Neutrophil (primary cell): ENCODE measurements around the gene TMEM138.

Source experiments
- H3K27ac ChIP-seq: fragments of 200-600 bp; sonication (generic); 2 replicates; pipeline ENCODE4 v1.5.1; 2016; ENCODE audit warnings: mild to moderate bottlenecking, moderate library complexity
- H3K27me3 ChIP-seq: fragments of 200-600 bp; sonication (generic); 2 replicates; pipeline ENCODE4 v1.6.0; 2016; ENCODE audit warnings: mild to moderate bottlenecking
- H3K36me3 ChIP-seq: fragments of 200-600 bp; sonication (generic); 2 replicates; pipeline ENCODE4 v1.5.1; 2017
- H3K4me1 ChIP-seq, 2 experiments: fragments of 200-600 bp in 1 of 2; sonication (generic) in 1 of 2; 1 replicate in 1 of 2; 2 replicates in 1 of 2; pipeline versions ENCODE4 v1.5.1 to v1.6.1; 2013 to 2016; ENCODE audit warnings: low read depth in 1 of 2, low read length in 1 of 2, mild to moderate bottlenecking in 1 of 2, moderate library complexity in 1 of 2; ENCODE audit not compliant: control insufficient read depth in 1 of 2, insufficient read depth in 1 of 2
- H3K4me3 ChIP-seq, 2 experiments: fragments of 200-600 bp in 1 of 2; sonication (generic) in 1 of 2; 1 replicate in 1 of 2; 2 replicates in 1 of 2; pipeline ENCODE4 v1.5.1; 2013 to 2016; ENCODE audit warnings: low read depth in 1 of 2, low read length in 1 of 2, mild to moderate bottlenecking in 1 of 2, moderate library complexity in 1 of 2
- H3K9me3 ChIP-seq: fragments of 200-600 bp; sonication (generic); 2 replicates; pipeline ENCODE4 v1.5.1; 2016
- CTCF ChIP-seq: fragments of 200-600 bp; sonication (generic); IDR thresholded peaks from 2 replicates; pipeline ENCODE4 v1.5.1; 2016; ENCODE audit warnings: antibody characterized with exemption

The TMEM138 gene

DNA sequence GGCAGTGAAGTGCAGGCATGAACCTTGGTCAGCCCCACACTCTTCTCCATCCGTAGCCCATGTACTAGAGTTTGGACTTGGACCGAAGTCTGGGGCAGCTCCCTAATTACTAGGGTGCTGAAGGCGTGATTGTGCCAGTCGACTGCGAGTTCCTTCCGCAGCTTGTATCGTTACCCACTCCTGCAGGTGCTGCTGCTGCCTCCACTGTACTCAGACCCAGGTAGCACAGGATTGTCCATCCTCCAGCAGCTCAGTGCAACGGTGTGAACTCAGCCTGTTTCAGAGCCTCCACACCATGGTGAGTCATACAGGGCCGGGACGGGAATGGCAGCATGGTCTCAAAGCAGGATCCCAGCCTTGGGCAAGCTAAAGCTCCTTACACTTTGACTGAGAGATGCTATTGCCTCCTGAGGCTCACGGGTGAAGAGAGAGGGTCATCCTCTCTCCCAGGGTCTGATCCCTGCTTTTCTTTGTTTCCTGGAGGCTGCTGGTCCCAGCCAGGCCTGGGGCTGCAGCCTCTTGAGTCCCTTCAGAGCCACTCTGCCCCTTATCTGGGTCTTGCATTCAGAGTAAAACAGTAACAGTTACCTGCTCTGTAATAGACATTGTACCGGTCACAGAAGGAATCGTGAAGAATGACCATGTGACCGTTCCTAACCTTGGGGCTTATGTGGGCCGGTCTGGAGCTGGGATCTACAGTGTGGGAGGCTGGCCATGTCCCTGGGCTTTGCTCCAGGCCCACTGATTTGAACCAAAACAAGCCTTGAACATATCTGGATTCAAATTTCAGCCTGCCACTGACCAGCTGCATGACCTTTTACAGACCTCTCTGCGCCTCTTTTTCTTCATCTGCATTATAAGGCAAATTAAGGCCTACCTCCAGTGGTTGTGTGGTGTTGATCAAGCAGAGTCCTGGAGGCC lies 27.5 kb upstream of the TMEM138 start:
- Histone ChIP-seq H3K4me1 (peaks cover 25 to 26% of the 10 kb centered on the region in 2 experiments), H3K4me3 (no peak overlapping the region), H3K9me3 (no peaks in the 10 kb centered on the region), H3K27me3 (no peaks in the 10 kb centered on the region), H3K36me3 (peaks cover 15% of the 10 kb centered on the region), H3K27ac (peak overlapping the region; percentile 68)
- no peak for TF ChIP-seq CTCF

DNA sequence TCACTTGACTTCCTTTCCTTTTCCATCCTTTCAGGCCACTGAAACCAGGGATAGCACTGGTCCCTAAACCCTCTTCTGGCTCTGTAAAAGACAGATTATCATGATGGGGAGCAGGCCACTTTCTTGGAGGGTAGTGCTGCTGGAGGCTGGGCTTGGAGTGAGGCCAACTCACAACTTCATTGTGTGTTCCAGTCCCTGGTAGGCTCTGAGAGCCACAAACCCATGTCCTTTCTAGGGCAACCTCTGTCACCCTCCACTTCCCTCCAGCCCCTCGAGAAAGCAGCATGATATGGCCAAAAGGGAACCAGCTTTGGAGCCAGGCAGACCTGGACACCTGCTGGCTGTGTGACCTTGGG lies 26.8 kb upstream of the TMEM138 start:
- H3K4me3 ChIP-seq = no peak overlapping the region
- peaks cover 25 to 26% of the 10 kb centered on the region in 2 experiments for H3K4me1 ChIP-seq
- H3K36me3 ChIP-seq = peaks cover 12% of the 10 kb centered on the region
- no peaks in the 10 kb centered on the region for H3K27me3 ChIP-seq
- no peak for TF ChIP-seq CTCF
- H3K27ac ChIP-seq = no peak overlapping the region
- no peaks in the 10 kb centered on the region for H3K9me3 ChIP-seq

DNA sequence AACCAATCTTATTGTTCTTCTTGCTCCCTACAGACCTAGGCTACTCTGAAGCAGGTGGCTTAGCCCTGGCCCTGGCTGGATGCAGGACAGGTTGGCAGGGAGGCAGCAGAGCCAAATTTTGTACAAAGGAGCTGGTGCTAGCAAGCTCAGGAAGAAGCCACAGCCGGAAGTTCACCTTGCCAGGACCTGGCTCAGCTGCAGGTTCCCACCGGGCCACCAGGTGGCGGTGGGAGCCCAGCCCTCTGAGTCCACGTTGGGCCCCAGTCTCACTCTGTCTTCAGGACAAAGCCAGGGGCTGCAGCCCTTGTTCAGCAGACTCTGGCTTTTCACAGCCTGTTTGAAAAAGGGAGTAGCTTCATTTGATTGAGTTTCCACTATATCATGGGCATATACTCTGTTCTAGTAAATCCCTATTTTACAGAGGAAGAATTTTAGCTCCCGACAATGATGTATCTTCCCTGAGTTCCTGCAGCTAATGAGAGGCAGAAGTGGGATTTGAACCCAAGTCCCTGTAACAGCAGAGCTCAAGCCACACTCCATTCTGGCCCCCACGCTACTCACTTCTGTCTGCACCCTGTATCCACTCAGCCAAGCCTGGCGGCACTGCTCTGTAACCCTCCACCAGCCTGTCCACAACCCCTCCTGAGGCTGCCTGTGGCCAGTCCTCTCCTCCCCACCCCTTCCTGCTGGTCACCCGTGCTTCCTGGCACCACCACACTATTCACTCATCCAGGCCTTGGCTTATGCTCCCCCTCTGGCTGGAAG lies 25.8 kb upstream of the TMEM138 start:
- Histone ChIP-seq H3K9me3 (no peaks in the 10 kb centered on the region), H3K27ac (peak overlapping the region; percentile 46), H3K27me3 (no peaks in the 10 kb centered on the region), H3K36me3 (peaks cover 14% of the 10 kb centered on the region), H3K4me3 (no peak overlapping the region), H3K4me1 (peaks cover 25% of the 10 kb centered on the region in 2 experiments)
- peak; percentile 98 for TF ChIP-seq CTCF

DNA sequence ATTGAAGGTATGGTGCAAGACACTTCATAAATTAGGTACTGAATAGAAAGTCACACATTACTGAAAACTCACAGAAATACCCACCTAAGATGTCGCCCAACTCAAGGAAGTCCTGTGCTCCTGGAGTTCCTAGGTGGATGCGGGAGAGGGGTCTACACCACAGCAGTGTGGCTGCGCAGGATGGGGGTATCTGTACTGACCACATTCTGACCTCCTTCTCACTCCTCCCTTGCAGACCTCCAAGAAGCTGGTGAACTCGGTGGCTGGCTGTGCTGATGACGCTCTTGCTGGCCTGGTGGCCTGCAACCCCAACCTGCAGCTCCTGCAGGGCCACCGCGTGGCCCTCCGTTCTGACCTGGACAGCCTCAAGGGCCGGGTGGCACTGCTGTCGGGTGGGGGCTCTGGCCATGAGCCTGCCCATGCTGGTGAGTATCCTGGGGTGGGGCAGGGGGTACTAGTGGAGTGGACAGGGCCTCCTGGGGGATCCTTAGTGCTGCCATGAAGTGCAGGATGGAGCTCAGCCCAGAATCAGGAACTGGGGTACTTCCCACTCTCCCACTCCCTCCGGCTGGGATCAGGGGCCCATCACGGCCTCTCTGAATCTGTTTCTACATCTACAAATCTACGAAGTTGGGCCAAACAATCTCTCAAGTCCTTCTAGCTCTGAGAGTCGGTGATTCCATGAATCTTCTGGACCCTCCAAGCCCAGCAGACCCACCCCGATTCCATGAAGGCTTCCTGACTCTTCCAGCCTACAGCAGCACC lies 24.3 kb upstream of the TMEM138 start:
- Histone ChIP-seq H3K9me3 (no peaks in the 10 kb centered on the region), H3K27ac (no peak overlapping the region), H3K36me3 (peaks cover 30% of the 10 kb centered on the region), H3K27me3 (no peaks in the 10 kb centered on the region), H3K4me3 (no peak overlapping the region), H3K4me1 (peaks cover 13 to 14% of the 10 kb centered on the region in 2 experiments)
- TF ChIP-seq CTCF = no peak

DNA sequence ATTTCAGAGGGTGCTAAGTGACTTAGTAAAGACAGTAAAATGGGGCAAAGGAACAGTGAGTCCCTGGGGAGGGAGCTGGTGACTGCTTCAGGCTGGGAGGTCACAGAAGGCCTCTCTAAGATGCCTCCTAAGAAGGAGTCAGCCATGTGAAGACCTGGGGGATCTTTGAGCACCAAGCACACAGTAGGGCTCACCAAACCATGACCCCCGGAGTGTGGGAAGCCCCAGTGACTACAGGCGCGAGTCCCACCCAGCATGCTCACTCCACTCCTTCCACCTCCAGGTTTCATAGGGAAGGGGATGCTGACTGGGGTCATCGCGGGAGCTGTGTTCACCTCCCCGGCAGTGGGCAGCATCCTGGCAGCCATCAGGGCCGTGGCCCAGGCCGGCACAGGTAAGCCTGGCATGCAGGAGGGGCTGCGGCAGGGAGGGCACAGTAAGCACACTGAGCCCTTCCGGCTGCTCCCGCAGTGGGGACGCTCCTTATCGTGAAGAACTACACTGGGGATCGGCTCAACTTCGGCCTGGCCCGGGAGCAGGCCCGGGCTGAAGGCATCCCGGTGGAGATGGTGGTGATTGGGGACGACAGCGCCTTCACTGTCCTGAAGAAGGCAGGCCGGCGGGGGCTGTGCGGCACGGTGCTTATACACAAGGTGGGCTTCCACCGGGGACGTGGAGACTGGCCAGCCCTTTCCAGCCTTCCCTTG lies 23.2 kb upstream of the TMEM138 start:
- H3K27me3 ChIP-seq = no peaks in the 10 kb centered on the region
- no peak for TF ChIP-seq CTCF
- H3K4me1 ChIP-seq = peaks cover 5 to 7% of the 10 kb centered on the region in 2 experiments
- H3K27ac ChIP-seq = no peak overlapping the region
- H3K36me3 ChIP-seq = peaks cover 34% of the 10 kb centered on the region
- no peaks in the 10 kb centered on the region for H3K9me3 ChIP-seq
- no peak overlapping the region for H3K4me3 ChIP-seq
